ENCODE data around the gene CAMK4.

DNA sequence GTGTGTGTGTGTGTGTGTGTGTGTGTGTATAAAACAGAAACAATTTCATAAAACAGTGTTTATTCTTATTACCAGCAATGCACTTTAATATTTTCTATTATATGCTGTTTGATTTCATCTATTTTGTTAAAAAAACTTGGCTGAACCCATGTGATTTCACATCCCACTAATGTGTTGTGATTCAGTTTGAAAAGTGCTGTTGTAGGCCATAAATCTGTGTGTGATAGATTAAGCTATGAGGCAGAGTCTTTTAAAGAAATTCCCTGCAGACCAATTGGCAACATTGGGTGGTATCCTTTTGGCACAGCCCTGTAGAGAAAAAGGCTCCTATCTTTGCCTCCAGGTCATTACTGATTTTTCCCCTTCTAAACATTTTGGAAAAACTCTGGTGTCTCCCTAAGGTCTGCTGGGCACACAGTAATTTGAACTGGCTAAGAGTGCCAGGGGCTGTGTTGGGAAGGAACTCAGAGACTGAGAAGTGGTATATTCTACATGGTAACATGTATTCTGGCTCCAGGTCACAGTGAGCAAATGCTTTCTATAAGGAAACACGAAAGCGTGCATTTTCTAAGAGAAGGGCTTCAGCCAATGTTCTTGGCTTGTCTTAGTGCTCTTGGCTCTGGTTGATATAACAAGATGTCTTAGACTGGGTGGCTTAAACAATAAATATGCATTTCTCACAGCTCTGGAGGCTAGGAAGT lies 4.5 kb downstream of the CAMK4 start:
- TF ChIP-seq, protein P1, sequence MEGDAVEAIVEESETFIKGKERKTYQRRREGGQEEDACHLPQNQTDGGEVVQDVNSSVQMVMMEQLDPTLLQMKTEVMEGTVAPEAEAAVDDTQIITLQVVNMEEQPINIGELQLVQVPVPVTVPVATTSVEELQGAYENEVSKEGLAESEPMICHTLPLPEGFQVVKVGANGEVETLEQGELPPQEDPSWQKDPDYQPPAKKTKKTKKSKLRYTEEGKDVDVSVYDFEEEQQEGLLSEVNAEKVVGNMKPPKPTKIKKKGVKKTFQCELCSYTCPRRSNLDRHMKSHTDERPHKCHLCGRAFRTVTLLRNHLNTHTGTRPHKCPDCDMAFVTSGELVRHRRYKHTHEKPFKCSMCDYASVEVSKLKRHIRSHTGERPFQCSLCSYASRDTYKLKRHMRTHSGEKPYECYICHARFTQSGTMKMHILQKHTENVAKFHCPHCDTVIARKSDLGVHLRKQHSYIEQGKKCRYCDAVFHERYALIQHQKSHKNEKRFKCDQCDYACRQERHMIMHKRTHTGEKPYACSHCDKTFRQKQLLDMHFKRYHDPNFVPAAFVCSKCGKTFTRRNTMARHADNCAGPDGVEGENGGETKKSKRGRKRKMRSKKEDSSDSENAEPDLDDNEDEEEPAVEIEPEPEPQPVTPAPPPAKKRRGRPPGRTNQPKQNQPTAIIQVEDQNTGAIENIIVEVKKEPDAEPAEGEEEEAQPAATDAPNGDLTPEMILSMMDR (IDR thresholded peaks at IDR 0.05; ENCODE audit: low read depth, low read length, poor library complexity, severe bottlenecking) = no peak
- TF ChIP-seq EZH2phosphoT487 (IDR thresholded peaks at IDR 0.05; ENCODE audit: borderline replicate concordance, low read length) = no peak
